Midbrain (tissue), 1 donor: ENCODE data around the gene GXYLT2.

Experiments used
- DNase-seq: peaks from one replicate; lab custom pipeline; 2025; lab: John Stamatoyannopoulos, UW

GXYLT2 gene

GRCh38 chr3:72887705-72888545 lies at the start of gene GXYLT2:
TSS of gene GXYLT2 (plus strand) at chr3:72888046. CDS start at chr3:72888234, 188 bp downstream.
- peak; percentile 73 for DNase-seq

- no peak for DNase-seq
These were observed 48.8 kb upstream of the GXYLT2 start for GRCh38 chr3:72839057-72839456.

- no peak for DNase-seq
These were observed 43.3 kb upstream of the GXYLT2 start for GRCh38 chr3:72844436-72844993.

GRCh38 chr3:72846166-72846565 lies 41.7 kb upstream of the GXYLT2 start:
- no peak for DNase-seq

- no peak for DNase-seq
These were observed 40.6 kb upstream of the GXYLT2 start for GRCh38 chr3:72847282-72847681.

- DNase-seq, result peak; percentile 96
These were observed 39.8 kb upstream of the GXYLT2 start, which contains the start of gene SHQ1 for GRCh38 chr3:72847751-72848702. TSS of gene SHQ1 (minus strand) at chr3:72848445. CDS start at chr3:72848340, 105 bp downstream.

- DNase-seq, result no peak
These were observed 39.2 kb upstream of the GXYLT2 start for GRCh38 chr3:72848703-72849081.

- no peak for DNase-seq
These were observed 32.8 kb upstream of the GXYLT2 start for GRCh38 chr3:72855001-72855400.

GRCh38 chr3:72860053-72860452 lies 27.8 kb upstream of the GXYLT2 start:
- no peak for DNase-seq

- no peak for DNase-seq
These were observed 27.0 kb upstream of the GXYLT2 start for GRCh38 chr3:72860846-72861245.

- DNase-seq, result no peak
These were observed 25.3 kb upstream of the GXYLT2 start for GRCh38 chr3:72862314-72863090.

GRCh38 chr3:72872183-72872582 lies 15.7 kb upstream of the GXYLT2 start:
- DNase-seq, result no peak

GRCh38 chr3:72887343-72887704 lies 522 bp upstream of the GXYLT2 start:
- no peak for DNase-seq

GRCh38 chr3:72888546-72889309 lies 882 bp downstream of the GXYLT2 start:
- DNase-seq, result peak; percentile 63

GRCh38 chr3:72889310-72890165 lies 1.7 kb downstream of the GXYLT2 start:
- DNase-seq, result no peak

- DNase-seq, result peak; percentile 33
These were observed 2.5 kb downstream of the GXYLT2 start for GRCh38 chr3:72890166-72890925.

- DNase-seq, result no peak
These were observed 3.4 kb downstream of the GXYLT2 start for GRCh38 chr3:72891053-72891855.

- DNase-seq, result peak; percentile 88
These were observed 4.4 kb downstream of the GXYLT2 start for GRCh38 chr3:72892081-72892775.
